ENCODE measurements around the gene AUNIP. TPM values are rescaled to one million over a fixed set of nuclear protein-coding genes. Genes with fewer than 3 reads are reported as not detected.

The AUNIP gene
- total RNA-seq, 1 experiment from 2014 or later, result 12.1 TPM

- Histone ChIP-seq H4K20me1 (ENCODE audit: insufficient read depth) (no peaks in the 10 kb centered on the region), H3K4me3 (replicated peaks in 1 of 2; ENCODE audit: low read depth in 1 of 2, low read length in 2 of 2) (no peak overlapping the region), H3K9me3 (ENCODE audit: control insufficient read depth in 1 of 2, insufficient read depth in 1 of 2, low read depth in 1 of 2, low read length in 2 of 2) (no peaks in the 10 kb centered on the region), H3K4me1 (ENCODE audit: control insufficient read depth in 1 of 2, insufficient read depth in 2 of 2, low read length in 2 of 2) (peaks cover 13 to 14% of the 10 kb centered on the region in 2 experiments), H3K9ac (ENCODE audit: low read length) (no peak overlapping the region), H3K27ac (ENCODE audit: low read depth, low read length) (no peak overlapping the region), H3K9me2 (ENCODE audit: insufficient read depth) (no peaks in the 10 kb centered on the region), H3K36me3 (ENCODE audit: control insufficient read depth in 1 of 2, insufficient read depth in 2 of 2, low read length in 2 of 2) (no peaks in the 10 kb centered on the region), H2AFZ (ENCODE audit: low read depth, low read length, poor library complexity, severe bottlenecking) (no peak overlapping the region), H3K79me2 (ENCODE audit: insufficient read depth, low read length) (no peaks in the 10 kb centered on the region), H3K27me3 (ENCODE audit: insufficient read depth, low read length) (no peaks in the 10 kb centered on the region), H3K4me2 (ENCODE audit: low read length) (no peak overlapping the region; the same call in 1 of the 2 replicates)
- intact Hi-C loops (cut with micrococcal nuclease), result no loop called here
- BruUV-seq (replicated peaks), result no TSS peak
- TF ChIP-seq ZFX (IDR thresholded peaks at IDR 0.05), result no peak
- TF ChIP-seq ATF3 (IDR thresholded peaks at IDR 0.05), result no peak
- no peak for TF ChIP-seq REST (IDR thresholded peaks at IDR 0.05; ENCODE audit: low read depth)
- TF ChIP-seq SIN3A (IDR thresholded peaks at IDR 0.05; ENCODE audit: low read depth), result no peak
- TF ChIP-seq CTCF (IDR thresholded peaks at IDR 0.05 in 2 of 3, conservative IDR thresholded peaks at IDR 0.05 in 1 of 3; ENCODE audit: borderline replicate concordance in 1 of 3, insufficient read depth in 1 of 3, low read depth in 2 of 3, low read length in 2 of 3), result no peak
- no peak for TF ChIP-seq SRF (IDR thresholded peaks at IDR 0.05; ENCODE audit: low read depth)
- no peak for TF ChIP-seq POLR2A (IDR thresholded peaks at IDR 0.05; ENCODE audit: borderline replicate concordance, extremely low read depth, insufficient read depth, insufficient read length)
- no peak for TF ChIP-seq EZH2 (IDR thresholded peaks at IDR 0.05)
- no peak for TF ChIP-seq ZNF274 (IDR thresholded peaks at IDR 0.05; ENCODE audit: low read depth, low read length)
- TF ChIP-seq RAD21 (IDR thresholded peaks at IDR 0.05; ENCODE audit: low read depth), result no peak
- TF ChIP-seq ELF1 (IDR thresholded peaks at IDR 0.05; ENCODE audit: borderline replicate concordance, low read depth), result no peak
- TF ChIP-seq MAX (IDR thresholded peaks at IDR 0.05), result no peak
- TF ChIP-seq SP1 (IDR thresholded peaks at IDR 0.05; ENCODE audit: low read depth), result no peak
- no peak for TF ChIP-seq FOSL1 (IDR thresholded peaks at IDR 0.05; ENCODE audit: low read depth)
- TF ChIP-seq JUND (IDR thresholded peaks at IDR 0.05), result no peak
- ChIA-PET RAD21 (ENCODE audit: low non-redundant PET in 1 of 2, low total read pairs in 2 of 2, uncharacterized antibody in 2 of 2, unreplicated experiment in 2 of 2) (no interaction called here), POLR2A (interaction anchor here (0.6 kb wide), 1 partner anchor 266 kb away, joined by 4 read pairs; no protein-coding TSS in a partner anchor), CTCF (interaction anchor here (1.3 kb wide), 1 partner anchor 10 kb away, joined by 5 read pairs; no protein-coding TSS in a partner anchor)
- ATAC-seq, result no peak
- no peak for DNase-seq (ENCODE audit: low read depth, low spot score)
Observed at GRCh38 chr1:25787760-25788166, 71.5 kb downstream of the AUNIP start.

Measured in HCT116 (cell line).